ENCODE measurements around the gene UBE2B.

GRCh38 chr5:134420343-134420742 lies 49.0 kb downstream of the UBE2B start:
- TF ChIP-seq POLR2AphosphoS5 (IDR thresholded peaks at IDR 0.05; ENCODE audit: borderline replicate concordance, low read depth, low read length) = no peak
- no peak for TF ChIP-seq EZH2 (IDR thresholded peaks at IDR 0.05)
- no peak for TF ChIP-seq FOXP2 (optimal IDR thresholded peaks at IDR 0.05; ENCODE audit: control extremely low read depth, extremely low read length, insufficient read depth)

Measured in SK-N-MC (cell line).